ENCODE results near the gene LYSMD1.

The LYSMD1 gene

GRCh38 chr1:151135433-151136385, 30.0 kb downstream of the LYSMD1 start:
- Histone ChIP-seq H3K4me2 (ENCODE audit: low read length) (no peak overlapping the region), H3K4me3 (ENCODE audit: low read depth, low read length) (no peak overlapping the region), H4K8ac (ENCODE audit: low read depth, low read length) (no peak overlapping the region), H3K4me1 (ENCODE audit: control insufficient read depth in 1 of 2, insufficient read depth in 2 of 2, low read length in 2 of 2) (peaks cover 10 to 15% of the 10 kb centered on the region in 2 experiments), H3K23ac (ENCODE audit: low read length) (no peak overlapping the region), H3K79me2 (ENCODE audit: control insufficient read depth, insufficient read depth, low read length, poor library complexity) (no peaks in the 10 kb centered on the region), H2AK5ac (ENCODE audit: low read length) (no peak overlapping the region), H3K9ac (ENCODE audit: low read length) (no peak overlapping the region), H3K79me1 (ENCODE audit: low read length) (peaks cover 2% of the 10 kb centered on the region), H3K27ac (ENCODE audit: low read depth, low read length) (no peak overlapping the region), H2AFZ (ENCODE audit: insufficient read depth, low read length, poor library complexity) (no peak overlapping the region), H2BK120ac (ENCODE audit: insufficient read depth, low read length, poor library complexity) (no peak overlapping the region), H3K18ac (ENCODE audit: low read length) (no peak overlapping the region), H2BK12ac (ENCODE audit: low read length) (no peak overlapping the region), H3K14ac (ENCODE audit: low read length) (no peak overlapping the region), H3K4ac (ENCODE audit: low read depth, low read length) (no peak overlapping the region), H4K91ac (ENCODE audit: low read depth, low read length) (no peak overlapping the region), H4K12ac (ENCODE audit: low read depth, low read length) (no peak overlapping the region), H3K36me3 (ENCODE audit: control insufficient read depth in 1 of 2, insufficient read depth in 2 of 2, low read length in 2 of 2) (peaks cover 0 to 3% of the 10 kb centered on the region in 2 experiments), H3K27me3 (ENCODE audit: insufficient read depth, low read length) (peaks cover 22% of the 10 kb centered on the region), H2BK5ac (ENCODE audit: low read depth, low read length, poor library complexity) (no peak overlapping the region), H3K9me3 (ENCODE audit: insufficient read depth, low read depth, low read length) (peaks cover 7% of the 10 kb centered on the region)
- DNase-seq, result no peak
- no CpG with 5 or more reads among the region's 12 CpGs for WGBS (ENCODE audit: extremely low coverage, insufficient coverage, insufficient read length)

GRCh38 chr1:151134991-151135390, 30.7 kb downstream of the LYSMD1 start:
- H3K79me1 ChIP-seq (ENCODE audit: low read length), result peaks cover 2% of the 10 kb centered on the region
- H3K4me1 ChIP-seq (ENCODE audit: control insufficient read depth in 1 of 2, insufficient read depth in 2 of 2, low read length in 2 of 2), result peaks cover 10 to 15% of the 10 kb centered on the region in 2 experiments
- no peak overlapping the region for H2AK5ac ChIP-seq (ENCODE audit: low read length)
- H3K23ac ChIP-seq (ENCODE audit: low read length), result no peak overlapping the region
- H4K91ac ChIP-seq (ENCODE audit: low read depth, low read length), result no peak overlapping the region
- no peak overlapping the region for H3K4me2 ChIP-seq (ENCODE audit: low read length)
- H3K36me3 ChIP-seq (ENCODE audit: control insufficient read depth in 1 of 2, insufficient read depth in 2 of 2, low read length in 2 of 2), result peaks cover 0 to 3% of the 10 kb centered on the region in 2 experiments
- no peaks in the 10 kb centered on the region for H3K79me2 ChIP-seq (ENCODE audit: control insufficient read depth, insufficient read depth, low read length, poor library complexity)
- H3K27ac ChIP-seq (ENCODE audit: low read depth, low read length), result no peak overlapping the region
- no CpG with 5 or more reads among the region's 7 CpGs for WGBS (ENCODE audit: extremely low coverage, insufficient coverage, insufficient read length)
- H3K9ac ChIP-seq (ENCODE audit: low read length), result no peak overlapping the region
- H3K9me3 ChIP-seq (ENCODE audit: insufficient read depth, low read depth, low read length), result peaks cover 7% of the 10 kb centered on the region
- no peak overlapping the region for H3K18ac ChIP-seq (ENCODE audit: low read length)
- H2BK120ac ChIP-seq (ENCODE audit: insufficient read depth, low read length, poor library complexity), result no peak overlapping the region
- H2BK5ac ChIP-seq (ENCODE audit: low read depth, low read length, poor library complexity), result no peak overlapping the region
- no peak overlapping the region for H4K12ac ChIP-seq (ENCODE audit: low read depth, low read length)
- DNase-seq, result no peak
- no peak overlapping the region for H3K14ac ChIP-seq (ENCODE audit: low read length)
- H2BK12ac ChIP-seq (ENCODE audit: low read length), result no peak overlapping the region
- H3K27me3 ChIP-seq (ENCODE audit: insufficient read depth, low read length), result peaks cover 22% of the 10 kb centered on the region
- no peak overlapping the region for H3K4me3 ChIP-seq (ENCODE audit: low read depth, low read length)
- no peak overlapping the region for H2AFZ ChIP-seq (ENCODE audit: insufficient read depth, low read length, poor library complexity)
- no peak overlapping the region for H3K4ac ChIP-seq (ENCODE audit: low read depth, low read length)
- H4K8ac ChIP-seq (ENCODE audit: low read depth, low read length), result no peak overlapping the region

- peaks cover 22% of the 10 kb centered on the region for H3K27me3 ChIP-seq (ENCODE audit: insufficient read depth, low read length)
- no peak overlapping the region for H3K18ac ChIP-seq (ENCODE audit: low read length)
- no peak overlapping the region for H2BK120ac ChIP-seq (ENCODE audit: insufficient read depth, low read length, poor library complexity)
- H3K14ac ChIP-seq (ENCODE audit: low read length), result no peak overlapping the region
- no peak overlapping the region for H3K9ac ChIP-seq (ENCODE audit: low read length)
- H3K36me3 ChIP-seq (ENCODE audit: control insufficient read depth in 1 of 2, insufficient read depth in 2 of 2, low read length in 2 of 2), result peaks cover 0 to 3% of the 10 kb centered on the region in 2 experiments
- no peak overlapping the region for H2BK12ac ChIP-seq (ENCODE audit: low read length)
- no CpG with 5 or more reads among the region's 3 CpGs for WGBS (ENCODE audit: extremely low coverage, insufficient coverage, insufficient read length)
- H2BK5ac ChIP-seq (ENCODE audit: low read depth, low read length, poor library complexity), result no peak overlapping the region
- H3K9me3 ChIP-seq (ENCODE audit: insufficient read depth, low read depth, low read length), result peaks cover 7% of the 10 kb centered on the region
- no peak overlapping the region for H3K4ac ChIP-seq (ENCODE audit: low read depth, low read length)
- peaks cover 2% of the 10 kb centered on the region for H3K79me1 ChIP-seq (ENCODE audit: low read length)
- H2AK5ac ChIP-seq (ENCODE audit: low read length), result no peak overlapping the region
- H3K23ac ChIP-seq (ENCODE audit: low read length), result no peak overlapping the region
- H3K4me2 ChIP-seq (ENCODE audit: low read length), result no peak overlapping the region
- no peaks in the 10 kb centered on the region for H3K79me2 ChIP-seq (ENCODE audit: control insufficient read depth, insufficient read depth, low read length, poor library complexity)
- no peak for DNase-seq
- H3K4me1 ChIP-seq (ENCODE audit: control insufficient read depth in 1 of 2, insufficient read depth in 2 of 2, low read length in 2 of 2), result peaks cover 10 to 15% of the 10 kb centered on the region in 2 experiments
- no peak overlapping the region for H3K4me3 ChIP-seq (ENCODE audit: low read depth, low read length)
- H4K8ac ChIP-seq (ENCODE audit: low read depth, low read length), result no peak overlapping the region
- H4K91ac ChIP-seq (ENCODE audit: low read depth, low read length), result no peak overlapping the region
- H3K27ac ChIP-seq (ENCODE audit: low read depth, low read length), result no peak overlapping the region
- H4K12ac ChIP-seq (ENCODE audit: low read depth, low read length), result no peak overlapping the region
- no peak overlapping the region for H2AFZ ChIP-seq (ENCODE audit: insufficient read depth, low read length, poor library complexity)
Observed at GRCh38 chr1:151134396-151134795, 31.3 kb downstream of the LYSMD1 start.

- no peaks in the 10 kb centered on the region for H3K79me2 ChIP-seq (ENCODE audit: control insufficient read depth, insufficient read depth, low read length, poor library complexity)
- H4K91ac ChIP-seq (ENCODE audit: low read depth, low read length), result no peak overlapping the region
- WGBS (ENCODE audit: extremely low coverage, insufficient coverage, insufficient read length), result no CpG with 5 or more reads among the region's 65 CpGs
Observed at GRCh38 chr1:151133018-151133806, 32.5 kb downstream of the LYSMD1 start.

More at GRCh38 chr1:151133018-151133806, 32.5 kb downstream of the LYSMD1 start:
- no peak overlapping the region for H2BK12ac ChIP-seq (ENCODE audit: low read length)
- H3K36me3 ChIP-seq (ENCODE audit: control insufficient read depth in 1 of 2, insufficient read depth in 2 of 2, low read length in 2 of 2), result peaks cover 0 to 3% of the 10 kb centered on the region in 2 experiments
- H3K18ac ChIP-seq (ENCODE audit: low read length), result no peak overlapping the region
- no peak overlapping the region for H4K12ac ChIP-seq (ENCODE audit: low read depth, low read length)
- no peak overlapping the region for H2AFZ ChIP-seq (ENCODE audit: insufficient read depth, low read length, poor library complexity)
- H3K9me3 ChIP-seq (ENCODE audit: insufficient read depth, low read depth, low read length), result peaks cover 7% of the 10 kb centered on the region
- H3K4ac ChIP-seq (ENCODE audit: low read depth, low read length), result no peak overlapping the region
- no peak overlapping the region for H3K4me3 ChIP-seq (ENCODE audit: low read depth, low read length)
- H3K27ac ChIP-seq (ENCODE audit: low read depth, low read length), result no peak overlapping the region
- H4K8ac ChIP-seq (ENCODE audit: low read depth, low read length), result no peak overlapping the region
- no peak overlapping the region for H2AK5ac ChIP-seq (ENCODE audit: low read length)
- no peak overlapping the region for H3K9ac ChIP-seq (ENCODE audit: low read length)
- H3K27me3 ChIP-seq (ENCODE audit: insufficient read depth, low read length), result peaks cover 22% of the 10 kb centered on the region
- H3K14ac ChIP-seq (ENCODE audit: low read length), result no peak overlapping the region
- no peak overlapping the region for H2BK5ac ChIP-seq (ENCODE audit: low read depth, low read length, poor library complexity)
- no peak overlapping the region for H2BK120ac ChIP-seq (ENCODE audit: insufficient read depth, low read length, poor library complexity)
- no peak for DNase-seq
- H3K4me1 ChIP-seq (ENCODE audit: control insufficient read depth in 1 of 2, insufficient read depth in 2 of 2, low read length in 2 of 2), result peaks cover 10 to 17% of the 10 kb centered on the region in 2 experiments
- H3K79me1 ChIP-seq (ENCODE audit: low read length), result peaks cover 2% of the 10 kb centered on the region
- no peak overlapping the region for H3K23ac ChIP-seq (ENCODE audit: low read length)
- peak overlapping the region; percentile 81 for H3K4me2 ChIP-seq (ENCODE audit: low read length)

Data from trophoblast cell (in vitro differentiated cells and primary cell).